ENCODE results near the gene FGR.

The FGR gene

DNA sequence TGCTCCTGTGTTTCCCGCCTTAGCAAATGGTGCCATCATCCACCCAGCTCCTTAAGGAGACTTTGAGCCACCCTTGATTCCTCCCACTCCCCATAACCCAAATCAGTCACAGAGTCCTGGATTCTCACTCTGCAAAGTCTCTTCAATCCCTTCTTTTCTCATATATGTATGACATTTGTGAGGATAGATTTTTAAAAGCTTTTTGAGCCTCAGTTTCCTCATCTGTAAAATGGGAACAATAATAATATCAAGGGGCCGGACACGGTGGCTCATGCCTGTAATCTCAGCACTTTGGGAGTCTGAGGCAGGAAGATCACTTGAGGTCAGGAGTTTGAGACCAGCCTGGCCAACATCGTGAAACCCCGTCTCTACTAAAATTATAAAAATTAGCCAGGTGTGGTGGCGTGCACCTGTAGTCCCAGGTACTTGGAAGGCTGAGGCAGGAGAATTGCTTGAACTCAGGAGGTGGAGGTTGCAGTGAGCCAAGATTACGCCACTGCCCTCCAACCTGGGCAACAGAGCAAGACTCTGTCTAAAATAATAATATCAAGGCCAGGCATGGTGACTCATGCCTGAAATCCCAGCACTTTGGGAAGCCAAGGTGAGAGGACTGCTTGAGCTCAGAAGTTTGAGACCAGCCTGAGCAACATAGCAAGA is 15.1 kb downstream of the FGR start:
- in situ Hi-C loops (cut with MboI; ENCODE audit: low sequenced_read_pairs) = loop anchor here (5.0 kb wide), 1 partner anchor 37 kb away; no protein-coding TSS in a partner anchor

DNA sequence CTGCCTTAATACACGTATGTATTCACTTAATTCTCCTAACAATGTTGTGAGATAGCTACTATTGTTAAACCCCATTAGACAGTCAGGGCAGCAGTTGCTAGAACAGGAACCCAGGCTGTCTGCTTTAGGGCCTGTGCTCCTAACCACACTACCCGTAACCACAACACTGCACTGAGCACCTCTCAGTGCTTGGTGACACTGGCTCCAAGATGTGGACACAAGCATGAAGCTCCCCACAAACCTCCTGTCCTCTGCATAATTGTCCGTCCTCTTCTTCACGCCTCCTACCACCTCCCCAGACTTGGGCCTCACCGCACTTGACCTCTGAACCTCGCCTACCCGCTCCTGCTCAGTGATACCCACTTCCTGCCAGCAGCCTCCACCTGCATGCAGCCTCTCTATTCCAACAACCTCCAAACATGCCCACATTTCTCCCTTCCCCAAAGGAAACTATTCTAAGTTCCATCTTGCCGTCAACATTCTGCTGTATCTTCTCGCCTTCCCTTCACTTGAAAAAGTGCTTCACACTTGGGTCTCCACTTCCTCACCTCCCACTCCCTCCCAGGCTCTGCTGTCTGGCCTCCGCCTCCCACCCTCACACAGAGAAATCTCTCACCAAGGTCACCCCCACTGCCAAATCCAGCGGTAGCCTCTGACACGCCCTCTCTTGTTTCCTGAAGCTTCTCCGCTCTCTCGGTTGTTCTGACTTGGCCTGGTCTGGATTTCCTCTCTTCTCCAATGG is 16.5 kb downstream of the FGR start:
- in situ Hi-C loops (cut with MboI; ENCODE audit: low sequenced_read_pairs) = no loop called here

DNA sequence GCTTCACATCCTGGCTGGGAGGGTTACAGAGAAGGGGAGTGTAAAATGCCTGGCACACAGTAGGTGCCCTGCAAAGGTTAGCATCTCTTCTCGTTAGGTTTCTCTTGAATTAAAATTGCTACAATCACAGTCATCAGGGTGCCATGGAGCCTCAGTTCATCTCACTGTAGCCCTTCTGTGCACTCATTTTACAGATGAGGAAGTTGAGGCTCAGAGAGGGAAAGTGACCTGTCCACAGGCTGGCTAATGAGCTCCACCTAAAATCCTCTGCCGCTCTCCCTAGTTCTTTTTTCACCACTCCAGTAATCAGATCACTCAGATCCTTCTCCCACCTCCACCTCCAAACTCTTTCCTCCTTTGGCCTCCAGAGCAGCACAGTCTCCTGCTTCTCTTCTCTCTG is 17.6 kb downstream of the FGR start:
- in situ Hi-C loops (cut with MboI; ENCODE audit: low sequenced_read_pairs) = no loop called here

DNA sequence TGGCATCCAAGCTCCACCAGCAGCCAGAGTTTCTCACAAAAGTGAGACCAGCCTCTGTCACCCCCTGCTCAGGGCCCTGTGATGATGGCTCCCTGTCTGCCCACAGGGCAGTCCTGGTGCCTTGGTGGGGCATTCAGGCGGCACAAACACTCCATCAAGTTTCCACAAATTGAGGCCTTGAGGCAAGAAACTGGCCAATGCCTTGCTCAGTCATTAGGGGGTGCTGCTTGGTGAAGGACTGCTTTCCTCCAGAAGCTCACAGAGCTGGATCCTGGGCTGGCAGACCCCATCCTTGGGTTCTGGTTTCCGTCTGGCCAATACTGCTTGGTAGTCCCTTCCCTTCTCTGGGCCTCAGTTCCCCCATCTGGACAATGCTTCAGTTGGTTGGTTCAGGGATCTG is 18.5 kb downstream of the FGR start:
- in situ Hi-C loops (cut with MboI; ENCODE audit: low sequenced_read_pairs) = no loop called here

DNA sequence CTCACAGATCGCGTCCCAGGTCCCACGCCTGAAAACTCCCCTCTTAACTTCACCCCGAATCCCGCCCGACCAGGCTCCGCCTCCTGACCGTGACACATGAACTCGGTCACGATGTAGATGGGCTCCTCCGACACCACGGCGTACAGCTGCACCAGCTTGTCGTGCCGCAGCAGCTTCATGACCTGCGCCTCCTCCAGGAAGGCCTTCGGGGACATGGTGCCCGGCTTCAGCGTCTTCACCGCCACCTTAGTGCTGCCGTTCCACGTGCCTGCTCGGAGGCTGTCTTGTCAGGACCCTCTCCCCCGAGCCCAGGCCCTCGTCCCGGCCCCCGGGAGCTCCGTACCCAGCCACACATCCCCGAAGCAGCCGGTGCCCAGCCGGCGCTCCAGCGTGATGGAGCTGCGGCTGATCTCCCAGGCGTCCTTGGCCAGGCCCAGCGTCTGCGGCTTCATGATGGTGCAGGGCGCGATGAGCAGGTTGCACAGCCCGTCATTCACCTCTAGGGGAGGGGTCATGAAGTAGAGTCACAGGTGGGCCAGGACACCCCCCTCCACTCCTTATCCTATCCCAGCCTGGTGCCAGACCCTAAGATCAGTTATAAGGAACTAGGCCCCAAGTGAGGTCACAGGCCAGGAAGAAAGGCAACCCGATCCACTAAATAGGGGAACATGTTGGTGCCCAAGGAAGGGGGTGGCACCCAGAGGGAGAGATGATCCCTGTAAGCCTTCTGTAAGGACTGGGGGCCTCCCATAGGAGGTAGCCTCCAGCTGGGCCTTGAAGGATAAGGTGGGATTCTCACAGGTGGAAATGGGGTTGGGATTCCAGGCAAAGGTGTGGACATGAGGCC is 19.4 kb downstream of the FGR start:
- in situ Hi-C loops (cut with MboI; ENCODE audit: low sequenced_read_pairs) = no loop called here

DNA sequence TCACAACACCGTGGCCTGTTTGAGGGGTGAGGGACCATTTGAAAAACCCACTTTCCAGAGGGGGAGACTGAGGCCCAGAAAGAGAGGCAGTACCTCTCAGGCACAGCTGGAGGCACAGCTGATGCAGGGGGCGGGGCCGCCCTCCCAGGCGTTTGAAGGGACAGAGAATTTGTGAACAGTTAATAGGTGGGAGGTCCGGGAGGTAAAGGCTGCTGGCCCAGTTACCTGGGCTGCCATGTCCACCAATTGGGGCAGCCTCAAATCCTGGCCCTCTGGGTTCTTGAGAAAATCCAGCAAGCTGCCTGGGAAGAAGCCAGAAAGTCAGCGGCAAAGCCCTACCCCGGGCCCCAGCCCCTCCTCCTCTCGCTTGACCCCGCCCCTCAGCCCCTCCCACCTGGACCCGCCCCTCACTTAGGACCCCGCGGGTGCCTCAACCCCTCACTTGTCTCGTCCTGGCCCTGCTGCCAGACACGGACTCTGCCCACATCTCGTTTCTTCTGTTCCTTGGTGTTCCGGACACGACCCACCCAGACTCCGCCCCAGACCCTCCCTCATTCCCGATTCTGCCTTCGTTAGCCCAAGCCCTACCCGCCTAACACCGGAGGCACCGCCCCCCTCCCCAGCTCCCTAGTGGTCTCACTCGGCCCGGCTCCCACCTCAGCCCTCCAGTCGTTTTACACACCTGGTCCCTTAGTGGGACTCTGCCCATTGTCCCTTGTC is 20.2 kb downstream of the FGR start:
- in situ Hi-C loops (cut with MboI; ENCODE audit: low sequenced_read_pairs) = no loop called here

DNA sequence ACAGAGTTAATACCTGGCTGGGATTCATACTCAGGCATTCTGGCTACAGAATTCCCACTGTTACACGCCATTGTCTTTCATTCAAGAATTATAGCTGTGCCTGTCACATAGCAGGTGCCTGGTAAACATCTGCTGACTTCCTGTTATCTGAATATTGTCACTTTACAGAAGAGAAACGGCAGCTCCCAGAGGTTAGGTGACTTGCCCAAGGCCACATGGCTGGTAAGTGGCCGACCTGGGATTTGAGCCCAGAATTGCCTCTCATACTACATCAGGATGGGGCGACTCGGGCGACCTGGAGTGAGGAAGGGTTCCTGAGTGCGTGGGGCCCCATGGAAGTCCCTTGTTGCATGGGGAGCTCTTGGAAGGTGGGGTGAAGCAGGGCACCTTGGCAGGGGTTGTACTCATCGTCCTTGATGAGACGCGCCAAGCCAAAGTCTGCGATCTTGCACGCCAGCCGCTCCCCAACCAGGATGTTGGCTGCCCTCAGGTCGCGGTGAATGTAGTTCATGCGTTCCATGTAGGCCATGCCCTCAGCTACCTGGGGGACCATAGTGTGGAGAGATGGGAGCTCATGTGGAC is 20.9 kb downstream of the FGR start:
- in situ Hi-C loops (cut with MboI; ENCODE audit: low sequenced_read_pairs) = no loop called here

DNA sequence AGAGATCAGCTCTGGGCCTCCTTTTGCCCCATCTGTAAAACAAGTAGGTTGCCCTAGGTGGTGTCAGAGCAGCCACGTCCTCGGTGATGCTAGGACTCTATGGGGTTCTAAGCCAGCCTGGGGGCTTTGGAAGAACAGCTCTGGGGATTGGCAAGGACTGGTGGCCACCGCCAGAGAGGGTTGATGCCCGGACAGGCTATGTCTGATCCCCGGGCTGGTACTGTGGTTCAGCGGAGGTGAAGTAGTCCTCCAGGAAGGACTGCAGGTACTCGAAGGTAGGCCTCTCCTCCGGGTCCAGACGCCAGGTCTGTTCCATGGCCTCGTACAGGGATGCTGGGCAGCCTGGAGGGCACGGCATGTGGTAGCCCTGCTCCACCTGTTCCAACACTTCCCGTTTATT is 22.3 kb downstream of the FGR start:
- in situ Hi-C loops (cut with MboI; ENCODE audit: low sequenced_read_pairs) = no loop called here

DNA sequence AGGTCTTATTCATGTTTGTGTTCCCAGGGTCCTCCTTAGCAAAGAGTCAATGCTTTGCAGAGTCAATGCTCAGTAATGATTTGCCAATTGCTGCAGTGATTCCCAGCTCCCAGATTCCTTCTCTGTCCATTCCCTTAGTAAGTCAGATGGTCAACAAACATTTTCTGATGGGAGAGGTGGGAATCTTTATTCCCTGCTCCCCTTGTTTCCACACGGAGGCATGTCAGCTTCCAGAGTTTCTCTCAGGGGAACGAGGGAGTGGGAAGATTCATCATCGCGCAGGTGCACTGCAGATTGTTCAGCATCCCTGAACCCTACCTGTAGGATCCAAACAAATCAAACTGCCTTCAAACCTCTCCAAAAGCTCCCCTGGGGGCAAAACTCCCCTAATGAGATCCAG is 23.5 kb downstream of the FGR start:
- in situ Hi-C loops (cut with MboI; ENCODE audit: low sequenced_read_pairs) = no loop called here

DNA sequence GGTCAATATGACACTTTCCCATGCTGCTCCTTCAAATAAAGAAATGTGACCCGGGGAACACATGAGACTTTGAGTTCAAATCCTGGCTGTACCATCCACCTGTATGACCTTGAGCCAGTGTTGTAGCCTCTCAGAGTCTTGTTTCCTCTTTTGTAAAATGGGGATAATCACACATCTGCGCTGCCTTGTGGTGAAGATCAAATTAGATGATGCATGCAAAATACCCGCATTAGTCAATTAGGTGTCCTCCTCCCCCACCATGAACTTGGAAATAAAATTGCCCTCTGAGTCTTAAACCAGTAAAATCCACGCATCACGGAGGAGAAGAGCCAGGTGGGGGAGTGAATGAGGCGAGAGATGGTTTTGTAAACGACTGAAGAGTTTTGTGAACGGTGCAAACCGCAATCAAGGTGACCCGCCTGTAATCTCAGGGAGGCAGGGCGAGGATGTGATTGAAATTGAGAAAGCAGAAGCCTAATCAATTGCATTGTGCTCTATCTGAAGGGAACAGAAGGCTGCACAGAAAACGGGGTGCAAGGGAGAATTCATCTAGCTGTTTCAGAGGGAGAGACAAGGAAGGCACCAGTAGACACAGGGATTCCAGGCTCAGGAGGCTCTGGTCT is 25.3 kb downstream of the FGR start:
- in situ Hi-C loops (cut with MboI; ENCODE audit: low sequenced_read_pairs) = loop anchor here (10.0 kb wide), 1 partner anchor 215 kb away; the partner anchor contains the start of gene GPR3

DNA sequence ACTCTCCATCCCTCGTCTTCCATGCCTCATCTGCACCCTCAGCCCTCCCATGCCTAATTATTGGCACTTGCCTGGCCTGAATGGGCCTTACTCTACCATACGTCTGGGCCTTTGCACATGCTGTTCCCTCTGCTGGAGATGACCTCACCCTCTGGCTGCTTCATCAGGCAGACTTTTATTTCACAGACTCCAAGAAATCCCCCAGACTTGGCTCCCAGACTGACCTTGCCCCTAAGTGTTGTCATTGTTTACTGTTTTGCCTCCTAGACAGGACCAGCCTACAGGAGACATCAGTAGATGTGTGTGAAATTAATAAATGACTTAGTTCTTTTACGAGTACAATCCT is 25.8 kb downstream of the FGR start:
- in situ Hi-C loops (cut with MboI; ENCODE audit: low sequenced_read_pairs) = loop anchor here (10.0 kb wide), 1 partner anchor 214 kb away; the partner anchor contains the start of gene GPR3

DNA sequence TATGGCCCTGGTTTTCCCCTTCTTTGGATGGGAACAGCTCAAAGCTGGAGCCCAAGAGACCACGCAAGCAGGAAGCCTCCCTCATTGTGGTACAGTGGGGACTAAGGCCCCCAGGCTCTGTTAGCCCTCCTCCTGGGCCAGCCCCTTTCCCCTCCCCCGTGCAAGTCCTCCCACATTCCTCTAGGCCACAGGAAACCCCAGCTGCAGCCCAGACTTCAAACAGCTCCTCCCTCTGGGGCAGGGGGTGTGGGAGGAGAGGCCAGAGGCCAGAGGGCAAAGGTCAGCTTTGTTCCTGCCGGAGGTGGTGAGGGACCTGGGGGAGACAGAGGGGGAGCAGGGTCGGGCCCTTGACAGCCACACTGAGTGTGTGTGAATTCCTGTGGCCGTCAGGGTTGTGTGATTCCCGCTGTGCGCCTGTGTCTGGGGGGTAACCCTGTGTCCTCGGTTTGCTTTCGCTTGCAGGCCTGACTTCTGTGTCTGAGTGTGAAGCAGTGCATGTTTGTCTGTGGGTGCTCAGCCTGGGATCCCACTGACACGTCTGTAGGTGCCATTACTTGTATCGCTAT is 27.7 kb downstream of the FGR start:
- in situ Hi-C loops (cut with MboI; ENCODE audit: low sequenced_read_pairs) = loop anchor here (10.0 kb wide), 1 partner anchor 213 kb away; the partner anchor contains the start of gene GPR3

DNA sequence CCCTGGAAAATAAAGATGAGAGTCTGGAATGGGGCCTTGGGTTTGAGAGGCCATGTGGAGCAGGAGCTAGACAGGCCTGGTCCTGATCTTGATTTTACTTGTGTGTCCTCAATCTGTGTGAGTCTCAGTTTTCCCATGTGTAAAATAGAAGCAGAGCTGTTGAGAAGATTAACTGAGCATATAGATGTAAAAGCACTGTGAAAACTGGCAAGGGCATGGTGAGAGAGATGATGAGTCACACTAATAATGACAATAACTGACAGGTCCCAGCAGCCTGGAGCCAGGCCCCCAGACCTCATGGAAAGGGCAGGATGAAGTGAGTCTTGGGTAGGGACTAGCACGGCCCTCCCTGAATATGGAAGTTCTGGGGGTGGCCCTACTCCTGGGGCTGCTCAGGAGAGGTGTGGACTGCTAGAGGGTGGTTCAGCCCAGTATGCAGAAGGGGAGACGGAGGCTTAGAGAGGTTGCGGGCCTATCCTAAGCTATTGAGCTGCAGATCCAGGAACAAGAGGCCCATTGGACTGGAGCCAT is 28.2 kb downstream of the FGR start:
- in situ Hi-C loops (cut with MboI; ENCODE audit: low sequenced_read_pairs) = loop anchor here (10.0 kb wide), 1 partner anchor 212 kb away; the partner anchor contains the start of gene GPR3

DNA sequence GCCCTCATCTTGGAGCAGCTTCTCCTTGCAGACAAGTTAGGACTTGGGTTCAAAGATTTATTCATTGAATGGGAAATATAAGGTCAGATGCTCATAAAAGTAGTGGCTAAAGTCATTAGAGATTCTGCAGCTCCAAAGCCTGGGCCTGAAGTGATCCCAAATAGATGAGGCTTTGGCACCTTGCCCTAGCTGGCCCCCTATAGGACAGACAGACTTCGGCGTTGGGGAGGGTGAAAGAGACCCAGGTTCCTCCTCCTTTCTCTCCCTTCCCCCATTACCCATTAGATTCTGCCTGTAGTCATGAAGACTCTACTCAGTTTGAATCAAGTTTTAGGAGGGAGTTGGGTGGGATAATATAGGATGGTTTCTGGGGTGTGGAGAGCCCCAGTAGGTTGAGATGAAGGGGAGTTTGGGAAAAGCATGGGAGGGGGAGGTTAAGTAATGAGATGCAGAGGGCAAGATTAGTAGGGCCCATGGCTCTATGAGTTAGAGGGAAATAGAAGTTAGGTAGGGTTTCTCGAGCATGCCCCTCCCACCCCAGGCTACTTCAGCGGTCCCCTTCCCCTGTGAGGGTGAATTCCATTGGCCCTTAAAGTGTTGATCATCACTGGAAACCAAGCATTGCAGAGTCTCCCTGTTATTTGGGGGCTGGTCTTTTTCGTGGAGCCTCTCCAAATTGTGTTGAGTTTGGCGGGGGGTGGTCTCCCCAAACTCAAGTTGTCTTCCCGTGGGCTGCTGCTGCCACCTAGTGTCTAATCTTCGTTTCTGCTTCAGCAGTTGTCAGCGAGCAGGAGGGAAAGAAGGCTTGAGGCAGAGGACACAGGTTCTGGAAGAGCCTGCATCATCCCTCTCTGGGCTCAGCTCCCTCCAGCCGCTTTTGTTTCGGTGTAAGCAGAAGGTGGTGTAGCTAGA is 28.9 kb downstream of the FGR start:
- in situ Hi-C loops (cut with MboI; ENCODE audit: low sequenced_read_pairs) = loop anchor here (10.0 kb wide), 1 partner anchor 211 kb away; the partner anchor contains the start of gene GPR3

DNA sequence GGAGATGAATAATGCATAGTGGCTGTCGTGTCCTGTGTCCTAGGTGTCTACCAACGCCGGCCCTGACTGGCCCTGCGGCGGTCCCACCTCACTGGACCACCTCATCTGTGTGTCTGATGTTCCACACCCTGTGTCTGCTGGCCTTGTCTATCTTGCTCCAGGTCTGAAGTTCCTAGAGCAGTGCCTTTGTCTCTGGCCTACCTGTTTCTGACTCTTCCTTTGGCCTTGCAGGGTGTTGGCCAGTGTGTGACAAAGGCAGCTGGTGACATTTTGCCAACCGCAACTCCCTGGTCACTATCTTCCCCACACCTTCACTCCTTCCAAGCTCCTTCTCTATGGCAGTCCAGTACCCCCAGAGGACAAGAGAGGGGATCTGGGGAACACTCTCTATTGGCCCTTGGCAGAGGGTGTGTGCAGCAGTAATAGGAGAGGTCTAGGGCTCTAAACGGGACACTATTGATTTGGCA is 29.7 kb downstream of the FGR start:
- in situ Hi-C loops (cut with MboI; ENCODE audit: low sequenced_read_pairs) = loop anchor here (10.0 kb wide), 1 partner anchor 211 kb away; the partner anchor contains the start of gene GPR3

DNA sequence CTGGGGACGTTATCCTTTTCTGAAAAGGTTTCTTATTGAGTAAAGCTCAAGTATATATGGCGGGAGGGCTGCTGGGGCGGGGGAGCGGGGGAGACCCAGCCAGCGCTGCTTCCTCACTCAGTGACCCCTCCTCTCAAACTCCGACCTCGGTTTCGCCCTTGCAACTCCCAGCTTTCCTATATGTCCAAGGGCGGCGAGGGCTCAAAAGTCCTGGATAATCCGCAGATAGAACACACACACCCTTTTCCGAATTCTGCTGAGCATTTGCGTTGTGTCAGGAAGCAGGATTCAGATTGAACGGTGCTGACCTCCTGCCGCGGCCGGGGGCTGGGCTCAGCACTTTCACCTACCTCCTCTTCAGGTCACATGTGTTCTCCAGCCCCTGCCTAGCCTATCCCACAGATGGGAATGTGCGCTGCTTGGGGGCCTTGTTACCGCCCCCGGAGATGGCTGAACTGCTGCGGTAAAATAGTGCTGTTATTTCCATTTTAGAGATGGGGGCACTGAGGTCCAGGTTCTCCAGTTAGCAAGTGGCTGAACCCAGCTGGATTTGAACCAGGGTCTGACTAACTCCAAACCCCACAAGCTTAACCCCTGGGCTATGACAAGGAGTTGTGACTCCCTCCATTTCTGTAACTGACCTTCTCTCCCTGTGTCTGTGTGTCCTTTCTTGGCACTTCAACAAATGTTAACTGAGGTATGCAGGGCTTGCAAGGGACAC is 30.2 kb downstream of the FGR start:
- in situ Hi-C loops (cut with MboI; ENCODE audit: low sequenced_read_pairs) = loop anchor here (10.0 kb wide), 1 partner anchor 210 kb away; the partner anchor contains the start of gene GPR3

Measured in HL-60/S4 treated with retinoic acid at 250 ng/mL for 4 days and 3 days (cell line).